Lower leg skin (tissue), 3 donors: Measurements from ENCODE around the gene ZBED4.

ENCODE experiments used
- CTCF ChIP-seq, 3 donors: fragments of 450-650 bp; IDR thresholded peaks; one replicate each; pipeline ENCODE4 v1.5.1; 2016; ENCODE audit warnings: antibody characterized with exemption in 3 of 3, mild to moderate bottlenecking in 3 of 3, moderate library complexity in 2 of 3
- POLR2A ChIP-seq, 2 donors: fragments of 450-650 bp; IDR thresholded peaks; one replicate each; pipeline ENCODE4 v1.6.1; 2016 to 2017; ENCODE audit warnings: antibody characterized with exemption in 2 of 2, mild to moderate bottlenecking in 1 of 2, moderate library complexity in 1 of 2

- TF ChIP-seq CTCF (IDR thresholded peaks at IDR 0.05) (no peak), POLR2A (IDR thresholded peaks at IDR 0.05) (no peak)
Measured at GRCh38 chr22:49871482-49871881, 17.8 kb downstream of the ZBED4 start.
